ENCODE results near the gene OR10G4. TPM values are rescaled to one million over a fixed set of nuclear protein-coding genes. Genes with fewer than 3 reads are reported as not detected.

Gene OR10G4
- polyA plus RNA-seq, 1 donor from 2014 or later, result not detected

- Histone ChIP-seq H3K9me3 (ENCODE audit: low read length) (no peaks in the 10 kb centered on the region), H3K4me2 (ENCODE audit: low read length) (no peak overlapping the region), H3K27ac (ENCODE audit: low read length) (no peak overlapping the region), H3K4me3 (ENCODE audit: low read length) (no peak overlapping the region), H3K9ac (ENCODE audit: low read length) (no peak overlapping the region), H3K27me3 (ENCODE audit: insufficient read depth, low read depth, low read length) (no peaks in the 10 kb centered on the region), H2AFZ (ENCODE audit: low read depth, low read length) (no peak overlapping the region), H3K9me2 (ENCODE audit: insufficient read depth, low read length) (no peaks in the 10 kb centered on the region), H3K36me3 (ENCODE audit: insufficient read depth, low read length) (no peaks in the 10 kb centered on the region), H4K20me1 (ENCODE audit: insufficient read depth) (no peaks in the 10 kb centered on the region), H3F3A (ENCODE audit: insufficient read depth, low read length, poor library complexity, severe bottlenecking) (no peaks in the 10 kb centered on the region), H3K79me2 (replicated peaks; ENCODE audit: insufficient read depth, low read length) (no peaks in the 10 kb centered on the region)
- no peak for TF ChIP-seq TAF1 (IDR thresholded peaks at IDR 0.05; ENCODE audit: low read depth)
- TF ChIP-seq, protein P1, sequence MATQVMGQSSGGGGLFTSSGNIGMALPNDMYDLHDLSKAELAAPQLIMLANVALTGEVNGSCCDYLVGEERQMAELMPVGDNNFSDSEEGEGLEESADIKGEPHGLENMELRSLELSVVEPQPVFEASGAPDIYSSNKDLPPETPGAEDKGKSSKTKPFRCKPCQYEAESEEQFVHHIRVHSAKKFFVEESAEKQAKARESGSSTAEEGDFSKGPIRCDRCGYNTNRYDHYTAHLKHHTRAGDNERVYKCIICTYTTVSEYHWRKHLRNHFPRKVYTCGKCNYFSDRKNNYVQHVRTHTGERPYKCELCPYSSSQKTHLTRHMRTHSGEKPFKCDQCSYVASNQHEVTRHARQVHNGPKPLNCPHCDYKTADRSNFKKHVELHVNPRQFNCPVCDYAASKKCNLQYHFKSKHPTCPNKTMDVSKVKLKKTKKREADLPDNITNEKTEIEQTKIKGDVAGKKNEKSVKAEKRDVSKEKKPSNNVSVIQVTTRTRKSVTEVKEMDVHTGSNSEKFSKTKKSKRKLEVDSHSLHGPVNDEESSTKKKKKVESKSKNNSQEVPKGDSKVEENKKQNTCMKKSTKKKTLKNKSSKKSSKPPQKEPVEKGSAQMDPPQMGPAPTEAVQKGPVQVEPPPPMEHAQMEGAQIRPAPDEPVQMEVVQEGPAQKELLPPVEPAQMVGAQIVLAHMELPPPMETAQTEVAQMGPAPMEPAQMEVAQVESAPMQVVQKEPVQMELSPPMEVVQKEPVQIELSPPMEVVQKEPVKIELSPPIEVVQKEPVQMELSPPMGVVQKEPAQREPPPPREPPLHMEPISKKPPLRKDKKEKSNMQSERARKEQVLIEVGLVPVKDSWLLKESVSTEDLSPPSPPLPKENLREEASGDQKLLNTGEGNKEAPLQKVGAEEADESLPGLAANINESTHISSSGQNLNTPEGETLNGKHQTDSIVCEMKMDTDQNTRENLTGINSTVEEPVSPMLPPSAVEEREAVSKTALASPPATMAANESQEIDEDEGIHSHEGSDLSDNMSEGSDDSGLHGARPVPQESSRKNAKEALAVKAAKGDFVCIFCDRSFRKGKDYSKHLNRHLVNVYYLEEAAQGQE (IDR thresholded peaks at IDR 0.05; ENCODE audit: borderline replicate concordance), result no peak
- no peak for TF ChIP-seq EP300 (conservative IDR thresholded peaks at IDR 0.05; ENCODE audit: poor library complexity, severe bottlenecking)
- TF ChIP-seq MXI1 (conservative IDR thresholded peaks at IDR 0.05; ENCODE audit: poor library complexity, severe bottlenecking), result no peak
- TF ChIP-seq EZH2 (IDR thresholded peaks at IDR 0.05; ENCODE audit: borderline replicate concordance, insufficient read depth, low read length, poor library complexity, severe bottlenecking), result no peak
- no peak for TF ChIP-seq SMC3 (conservative IDR thresholded peaks at IDR 0.05; ENCODE audit: poor library complexity)
- TF ChIP-seq POLR2AphosphoS5 (IDR thresholded peaks at IDR 0.05), result no peak
- TF ChIP-seq RAD21 (conservative IDR thresholded peaks at IDR 0.05), result no peak
- TF ChIP-seq, protein P2, sequence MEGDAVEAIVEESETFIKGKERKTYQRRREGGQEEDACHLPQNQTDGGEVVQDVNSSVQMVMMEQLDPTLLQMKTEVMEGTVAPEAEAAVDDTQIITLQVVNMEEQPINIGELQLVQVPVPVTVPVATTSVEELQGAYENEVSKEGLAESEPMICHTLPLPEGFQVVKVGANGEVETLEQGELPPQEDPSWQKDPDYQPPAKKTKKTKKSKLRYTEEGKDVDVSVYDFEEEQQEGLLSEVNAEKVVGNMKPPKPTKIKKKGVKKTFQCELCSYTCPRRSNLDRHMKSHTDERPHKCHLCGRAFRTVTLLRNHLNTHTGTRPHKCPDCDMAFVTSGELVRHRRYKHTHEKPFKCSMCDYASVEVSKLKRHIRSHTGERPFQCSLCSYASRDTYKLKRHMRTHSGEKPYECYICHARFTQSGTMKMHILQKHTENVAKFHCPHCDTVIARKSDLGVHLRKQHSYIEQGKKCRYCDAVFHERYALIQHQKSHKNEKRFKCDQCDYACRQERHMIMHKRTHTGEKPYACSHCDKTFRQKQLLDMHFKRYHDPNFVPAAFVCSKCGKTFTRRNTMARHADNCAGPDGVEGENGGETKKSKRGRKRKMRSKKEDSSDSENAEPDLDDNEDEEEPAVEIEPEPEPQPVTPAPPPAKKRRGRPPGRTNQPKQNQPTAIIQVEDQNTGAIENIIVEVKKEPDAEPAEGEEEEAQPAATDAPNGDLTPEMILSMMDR (IDR thresholded peaks at IDR 0.05; ENCODE audit: poor library complexity, severe bottlenecking), result no peak
Measured at GRCh38 chr11:123976770-123977560, 35.8 kb upstream of the OR10G4 start.

GRCh38 chr11:123977731-123978347, 35.0 kb upstream of the OR10G4 start, which contains the start of gene OR10S1:
Gene OR10S1, minus strand, starts transcription at chr11:123977781. Its CDS starts 117 bp downstream, at chr11:123977664.
- no peak within 1 kb of the TSS for H3K27ac ChIP-seq (ENCODE audit: low read length)
- no peak within 1 kb of the TSS for H2AFZ ChIP-seq (ENCODE audit: low read depth, low read length)
- H3K79me2 ChIP-seq (replicated peaks; ENCODE audit: insufficient read depth, low read length), result no peaks in the 10 kb centered on the region
- TF ChIP-seq, protein P1 (IDR thresholded peaks at IDR 0.05; ENCODE audit: borderline replicate concordance), result no peak
- no peak for TF ChIP-seq EZH2 (IDR thresholded peaks at IDR 0.05; ENCODE audit: borderline replicate concordance, insufficient read depth, low read length, poor library complexity, severe bottlenecking)
- TF ChIP-seq RAD21 (conservative IDR thresholded peaks at IDR 0.05), result no peak
- no peak for TF ChIP-seq EP300 (conservative IDR thresholded peaks at IDR 0.05; ENCODE audit: poor library complexity, severe bottlenecking)
- no peak for TF ChIP-seq SMC3 (conservative IDR thresholded peaks at IDR 0.05; ENCODE audit: poor library complexity)
- no peak for TF ChIP-seq TAF1 (IDR thresholded peaks at IDR 0.05; ENCODE audit: low read depth)
- TF ChIP-seq, protein P2 (IDR thresholded peaks at IDR 0.05; ENCODE audit: poor library complexity, severe bottlenecking), result no peak
- TF ChIP-seq MXI1 (conservative IDR thresholded peaks at IDR 0.05; ENCODE audit: poor library complexity, severe bottlenecking), result no peak
- TF ChIP-seq POLR2AphosphoS5 (IDR thresholded peaks at IDR 0.05), result no peak
- no peaks in the 10 kb centered on the region for H3F3A ChIP-seq (ENCODE audit: insufficient read depth, low read length, poor library complexity, severe bottlenecking)
- no peak within 1 kb of the TSS for H3K9ac ChIP-seq (ENCODE audit: low read length)
- H3K4me3 ChIP-seq (ENCODE audit: low read length), result no peak within 1 kb of the TSS
- H3K9me3 ChIP-seq (ENCODE audit: low read length), result no peaks in the 10 kb centered on the region
- H3K4me2 ChIP-seq (ENCODE audit: low read length), result no peak within 1 kb of the TSS
- H3K9me2 ChIP-seq (ENCODE audit: insufficient read depth, low read length), result no peaks in the 10 kb centered on the region
- H3K27me3 ChIP-seq (ENCODE audit: insufficient read depth, low read depth, low read length), result no peaks in the 10 kb centered on the region
- H4K20me1 ChIP-seq (ENCODE audit: insufficient read depth), result no peaks in the 10 kb centered on the region
- H3K36me3 ChIP-seq (ENCODE audit: insufficient read depth, low read length), result no peaks in the 10 kb centered on the region
